Activated naive CD4-positive, alpha-beta T cell treated with anti-CD3 and anti-CD28 coated beads, Interleukin-2, amount 50 U/mL, for 72 hours (primary cell): ENCODE data around the gene ANO6. TPM values are rescaled to one million over a fixed set of nuclear protein-coding genes. Genes with fewer than 3 reads are reported as not detected.

Source experiments
- ATAC-seq, 2 donors: fragments of 150-1000 bp; cut with Tn5 transposase; 2 replicates each; pipeline ENCODE4 v1.10.0; 2021; ENCODE audit warnings: mild to moderate bottlenecking in 2 of 2, moderate library complexity in 2 of 2
- DNase-seq, 2 donors: peaks; one replicate each; pipeline ENCODE4 v3.0.0; 2021 to 2022; ENCODE audit warnings: low spot score in 2 of 2
- H3K27ac Mint-ChIP-seq, 2 donors: one replicate each; pipeline ENCODE4 v1.8.0; 2022; ENCODE audit warnings: mild to moderate bottlenecking in 2 of 2, mixed read lengths in 2 of 2
- H3K36me3 Mint-ChIP-seq, 2 donors: one replicate each; pipeline ENCODE4 v1.8.0; 2022; ENCODE audit warnings: mixed read lengths in 2 of 2
- H3K9me3 Mint-ChIP-seq, 2 donors: one replicate each; pipeline ENCODE4 v1.8.0; 2022; ENCODE audit warnings: mixed read lengths in 2 of 2
- total RNA-seq, 2 donors: library from RNA; stranded (reverse); gene quantifications; one replicate each; pipeline ENCODE4 v1.2.3, GENCODE V29; 2022

ANO6 gene
- total RNA-seq, 2 donors from 2014 or later, result 13.3 to 25.5 TPM

GRCh38 chr12:45284096-45284901 lies 68.4 kb downstream of the ANO6 start:
- Mint-ChIP-seq H3K27ac (no peak overlapping the region), H3K36me3 (peaks cover 15 to 24% of the 10 kb centered on the region in 2 donors), H3K9me3 (peaks cover 0 to 6% of the 10 kb centered on the region in 2 donors)
- ATAC-seq (no peak), DNase-seq (no peak)

GRCh38 chr12:45285717-45286116 lies 69.8 kb downstream of the ANO6 start:
- ATAC-seq (no peak), DNase-seq (no peak)
- H3K27ac Mint-ChIP-seq, result no peak overlapping the region
- H3K36me3 Mint-ChIP-seq, result peaks cover 15 to 17% of the 10 kb centered on the region in 2 donors
- H3K9me3 Mint-ChIP-seq, result peaks cover 0 to 6% of the 10 kb centered on the region in 2 donors

- Mint-ChIP-seq H3K9me3 (peaks cover 0 to 2% of the 10 kb centered on the region in 2 donors), H3K27ac (no peak overlapping the region), H3K36me3 (peaks cover 7% of the 10 kb centered on the region in 2 donors)
- no peak for ATAC-seq
- no peak for DNase-seq
Observed at GRCh38 chr12:45286621-45287020, 70.7 kb downstream of the ANO6 start.

- no peak for ATAC-seq
- Mint-ChIP-seq H3K9me3 (no peaks in the 10 kb centered on the region), H3K36me3 (no peaks in the 10 kb centered on the region), H3K27ac (no peak overlapping the region)
- no peak for DNase-seq
Observed at GRCh38 chr12:45289245-45290215, 73.6 kb downstream of the ANO6 start.

- no peaks in the 10 kb centered on the region for H3K9me3 Mint-ChIP-seq
- no peak for DNase-seq
Observed at GRCh38 chr12:45290216-45290605, 74.3 kb downstream of the ANO6 start.

DNA sequence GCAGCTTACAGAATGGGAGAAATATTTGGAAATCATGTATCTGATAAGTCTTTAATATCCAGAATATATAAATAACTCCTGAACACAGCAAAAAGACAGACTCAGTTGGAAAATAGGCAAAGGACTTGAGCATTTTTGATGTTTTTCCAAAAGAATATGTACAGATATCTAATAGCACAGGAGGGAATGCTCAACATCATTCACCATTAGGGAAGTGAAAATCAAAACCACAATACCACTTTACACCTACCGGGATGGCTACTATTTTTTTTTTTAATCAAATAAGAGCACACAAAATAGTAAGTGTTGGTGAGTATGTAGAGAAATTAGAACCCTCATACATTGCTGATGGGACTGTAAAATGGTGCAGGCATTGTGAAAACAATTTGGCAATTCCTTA lies 75.6 kb downstream of the ANO6 start:
- no peaks in the 10 kb centered on the region for H3K36me3 Mint-ChIP-seq
- DNase-seq (no peak), ATAC-seq (no peak)
- H3K9me3 Mint-ChIP-seq, result no peaks in the 10 kb centered on the region
- no peak overlapping the region for H3K27ac Mint-ChIP-seq

More at GRCh38 chr12:45290216-45290605, 74.3 kb downstream of the ANO6 start:
- Mint-ChIP-seq H3K27ac (no peak overlapping the region), H3K36me3 (no peaks in the 10 kb centered on the region)
- ATAC-seq, result no peak

DNA sequence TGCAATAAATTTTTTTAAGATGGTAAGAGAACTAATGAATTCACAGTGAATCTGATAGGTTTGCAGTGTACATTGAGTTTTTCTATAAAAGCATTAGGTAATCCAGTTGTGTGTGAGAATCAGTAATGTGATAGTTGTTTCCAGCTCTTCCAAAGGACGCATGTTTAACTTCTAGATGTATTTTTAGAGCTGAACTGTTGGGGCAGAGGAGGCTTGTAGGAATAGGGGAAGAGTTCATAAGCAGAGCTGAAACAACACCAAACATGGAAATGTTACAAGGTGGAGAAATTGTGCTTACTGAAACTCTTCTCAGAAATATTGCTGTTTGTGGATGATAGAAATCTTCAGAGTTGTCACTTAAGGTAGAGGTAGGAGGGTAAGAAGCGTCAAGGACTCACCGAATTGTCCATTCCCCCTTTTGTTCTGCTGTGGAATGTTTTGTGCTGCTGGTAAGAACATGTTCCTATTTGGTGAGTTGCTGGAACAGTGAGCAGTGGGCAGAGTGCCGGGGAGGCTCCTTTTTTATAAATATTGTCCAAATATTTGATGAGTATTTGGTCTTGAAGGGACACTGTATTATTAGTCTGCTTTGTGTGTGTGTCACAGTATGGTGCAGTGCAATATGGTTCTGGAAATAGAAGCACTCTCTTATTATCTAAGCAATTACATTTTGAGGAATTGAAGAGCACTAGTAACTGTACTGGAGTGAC lies 76.7 kb downstream of the ANO6 start:
- Mint-ChIP-seq H3K9me3 (no peaks in the 10 kb centered on the region), H3K27ac (no peak overlapping the region), H3K36me3 (no peaks in the 10 kb centered on the region)
- no peak for ATAC-seq
- no peak for DNase-seq

DNA sequence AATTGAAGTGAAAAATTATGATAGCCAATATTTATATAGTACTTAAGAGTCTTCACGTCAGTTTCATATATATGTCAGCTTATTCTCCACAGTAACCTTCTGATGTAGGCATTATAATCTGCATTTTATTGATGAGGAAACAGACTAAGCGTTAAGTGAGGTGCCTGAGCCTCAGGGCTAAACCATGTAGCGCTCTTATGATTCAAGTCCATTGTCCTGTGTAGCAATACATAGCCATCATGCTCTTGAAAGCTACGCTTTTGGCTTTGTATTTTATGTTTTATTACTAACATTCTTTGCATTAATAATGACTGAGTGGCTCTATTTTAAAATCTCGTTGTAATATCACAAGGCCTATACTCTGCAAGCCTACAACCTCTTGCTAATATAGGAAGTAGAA lies 79.0 kb downstream of the ANO6 start:
- ATAC-seq (no peak), DNase-seq (no peak)
- Mint-ChIP-seq H3K9me3 (no peaks in the 10 kb centered on the region), H3K27ac (no peak overlapping the region), H3K36me3 (no peaks in the 10 kb centered on the region)

- no peaks in the 10 kb centered on the region for H3K9me3 Mint-ChIP-seq
- H3K27ac Mint-ChIP-seq, result no peak overlapping the region
- no peaks in the 10 kb centered on the region for H3K36me3 Mint-ChIP-seq
- DNase-seq (no peak), ATAC-seq (no peak)
Observed at GRCh38 chr12:45296046-45296586, 80.2 kb downstream of the ANO6 start.

GRCh38 chr12:45298047-45298446 lies 82.2 kb downstream of the ANO6 start:
- Mint-ChIP-seq H3K27ac (no peak overlapping the region), H3K9me3 (no peaks in the 10 kb centered on the region), H3K36me3 (no peaks in the 10 kb centered on the region)
- DNase-seq, result no peak
- no peak for ATAC-seq

GRCh38 chr12:45298721-45299692 lies 83.1 kb downstream of the ANO6 start:
- Mint-ChIP-seq H3K36me3 (peaks cover 0 to 3% of the 10 kb centered on the region in 2 donors), H3K9me3 (no peaks in the 10 kb centered on the region), H3K27ac (no peak overlapping the region)
- ATAC-seq, result no peak
- no peak for DNase-seq

GRCh38 chr12:45302621-45303369 lies 86.9 kb downstream of the ANO6 start:
- H3K27ac Mint-ChIP-seq, result no peak overlapping the region
- no peak for ATAC-seq
- DNase-seq, result no peak
- H3K9me3 Mint-ChIP-seq, result peaks cover 4 to 5% of the 10 kb centered on the region in 2 donors
- H3K36me3 Mint-ChIP-seq, result peaks cover 10 to 19% of the 10 kb centered on the region in 2 donors

DNA sequence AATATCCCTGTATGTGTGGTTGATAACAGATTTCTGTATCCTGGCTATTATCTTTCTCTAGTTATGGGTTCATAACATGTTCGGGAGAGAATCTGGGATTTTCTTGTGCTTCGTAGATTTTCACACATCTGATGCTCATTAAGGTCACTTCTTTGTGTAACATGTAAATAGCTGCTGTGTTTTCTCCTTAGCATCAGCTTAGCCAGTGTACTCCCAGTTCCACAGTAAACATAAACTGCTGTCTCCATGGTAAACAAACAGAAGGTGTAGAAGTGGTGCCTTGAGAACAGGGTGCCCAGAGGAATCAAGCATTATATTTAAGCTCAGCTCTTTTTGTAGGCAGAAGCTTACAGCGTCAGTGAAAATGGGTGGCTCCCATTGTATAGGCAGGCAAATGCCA lies 88.0 kb downstream of the ANO6 start:
- Mint-ChIP-seq H3K9me3 (peaks cover 4 to 5% of the 10 kb centered on the region in 2 donors), H3K36me3 (peaks cover 10 to 19% of the 10 kb centered on the region in 2 donors)
- ATAC-seq, result no peak

GRCh38 chr12:45304514-45305178 lies 88.8 kb downstream of the ANO6 start:
- H3K36me3 Mint-ChIP-seq, result peaks cover 10 to 19% of the 10 kb centered on the region in 2 donors
- ATAC-seq (no peak), DNase-seq (no peak)
- H3K27ac Mint-ChIP-seq, result no peak overlapping the region
- H3K9me3 Mint-ChIP-seq, result peaks cover 4 to 5% of the 10 kb centered on the region in 2 donors

More for the DNA sequence above, 88.0 kb downstream of the ANO6 start:
- DNase-seq, result no peak
- H3K27ac Mint-ChIP-seq, result no peak overlapping the region
